ENCODE measurements around the gene PPP1R8.
A peak's percentile ranks its signal among the peaks of the same experiment; 100 is the strongest.
"Not testable (repeated sequence)": the region's sequence is repeated elsewhere in the genome, so short reads cannot be mapped to it uniquely, and the experiment has no call there.

PPP1R8 gene

DNA sequence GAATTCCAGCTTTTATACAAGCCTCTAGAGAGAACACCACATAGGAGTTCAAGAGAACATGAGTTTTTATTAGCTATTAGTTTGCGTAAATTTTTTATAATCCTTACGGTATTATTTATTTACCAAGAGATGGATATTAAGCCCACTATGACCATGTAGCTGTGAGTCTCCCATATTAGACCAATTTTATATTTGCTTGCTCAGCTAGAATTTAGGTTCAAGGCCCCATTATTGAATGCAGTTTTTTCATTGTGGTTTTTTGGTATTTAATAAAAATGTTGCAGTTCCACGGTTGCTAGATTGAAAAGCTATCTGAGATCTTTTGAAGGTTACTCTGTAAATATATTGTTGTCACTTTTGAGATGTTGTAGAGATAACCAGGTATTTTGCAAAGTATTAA lies 2.9 kb downstream of the PPP1R8 start:
- DNase-seq: no peak

GRCh38 chr1:27835046-27835445 lies 4.5 kb downstream of the PPP1R8 start:
- DNase-seq: no peak

DNA sequence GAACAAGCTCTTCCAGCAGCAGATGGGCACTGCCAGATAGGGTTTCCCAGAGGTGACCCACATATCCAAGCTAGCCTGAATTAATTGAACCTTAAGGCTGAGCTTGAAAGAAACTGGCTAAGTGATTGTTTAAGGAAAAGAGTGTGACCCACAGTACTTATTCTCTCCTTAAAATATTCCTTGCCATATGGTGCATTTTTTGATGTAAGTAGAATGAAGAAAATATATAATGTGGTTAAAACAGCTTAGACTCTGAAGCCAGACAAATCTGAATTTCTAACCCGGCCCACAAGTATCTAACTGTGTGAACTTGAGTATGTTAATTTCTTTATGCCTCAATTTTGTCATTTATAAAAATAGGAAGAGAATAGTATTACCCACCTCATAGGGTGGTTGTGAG lies 4.9 kb downstream of the PPP1R8 start:
- no peak for DNase-seq

DNA sequence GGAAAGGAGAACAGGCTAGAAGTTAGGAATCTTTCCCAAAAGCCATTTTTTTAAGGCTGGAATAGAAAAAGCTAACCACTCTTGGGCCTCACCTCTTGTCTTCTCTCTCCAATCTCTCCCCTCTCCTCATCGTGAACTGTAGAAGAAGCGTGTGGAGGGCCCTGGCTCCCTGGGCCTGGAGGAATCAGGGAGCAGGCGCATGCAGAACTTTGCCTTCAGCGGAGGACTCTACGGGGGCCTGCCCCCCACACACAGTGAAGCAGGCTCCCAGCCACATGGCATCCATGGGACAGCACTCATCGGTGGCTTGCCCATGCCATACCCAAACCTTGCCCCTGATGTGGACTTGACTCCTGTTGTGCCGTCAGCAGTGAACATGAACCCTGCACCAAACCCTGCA lies 19.4 kb downstream of the PPP1R8 start:
- DNase-seq: no peak

DNA sequence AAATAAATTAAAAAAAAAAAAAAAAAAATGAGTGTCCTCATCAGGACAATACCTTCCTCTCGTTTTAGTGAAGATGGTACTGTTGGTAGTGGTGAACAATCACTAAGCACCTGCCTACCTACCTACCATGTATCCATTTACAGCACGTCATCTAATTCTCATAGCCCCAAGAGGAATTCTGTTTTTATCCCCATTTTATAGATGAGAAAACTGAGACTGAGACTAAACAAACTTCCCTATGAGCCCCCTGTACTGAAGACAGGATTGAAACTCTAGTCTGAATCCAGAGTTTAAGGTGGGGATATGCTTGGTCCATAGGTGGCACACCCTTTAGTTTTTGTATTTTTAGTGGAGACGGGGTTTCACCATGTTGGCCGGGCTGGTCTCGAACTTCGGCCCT lies 24.5 kb downstream of the PPP1R8 start:
- DNase-seq: no peak

GRCh38 chr1:27856561-27857343 lies 26.2 kb downstream of the PPP1R8 start:
- no peak for DNase-seq

- not testable (repeated sequence) for DNase-seq
Observed at GRCh38 chr1:27857552-27857951, 27.0 kb downstream of the PPP1R8 start.

DNA sequence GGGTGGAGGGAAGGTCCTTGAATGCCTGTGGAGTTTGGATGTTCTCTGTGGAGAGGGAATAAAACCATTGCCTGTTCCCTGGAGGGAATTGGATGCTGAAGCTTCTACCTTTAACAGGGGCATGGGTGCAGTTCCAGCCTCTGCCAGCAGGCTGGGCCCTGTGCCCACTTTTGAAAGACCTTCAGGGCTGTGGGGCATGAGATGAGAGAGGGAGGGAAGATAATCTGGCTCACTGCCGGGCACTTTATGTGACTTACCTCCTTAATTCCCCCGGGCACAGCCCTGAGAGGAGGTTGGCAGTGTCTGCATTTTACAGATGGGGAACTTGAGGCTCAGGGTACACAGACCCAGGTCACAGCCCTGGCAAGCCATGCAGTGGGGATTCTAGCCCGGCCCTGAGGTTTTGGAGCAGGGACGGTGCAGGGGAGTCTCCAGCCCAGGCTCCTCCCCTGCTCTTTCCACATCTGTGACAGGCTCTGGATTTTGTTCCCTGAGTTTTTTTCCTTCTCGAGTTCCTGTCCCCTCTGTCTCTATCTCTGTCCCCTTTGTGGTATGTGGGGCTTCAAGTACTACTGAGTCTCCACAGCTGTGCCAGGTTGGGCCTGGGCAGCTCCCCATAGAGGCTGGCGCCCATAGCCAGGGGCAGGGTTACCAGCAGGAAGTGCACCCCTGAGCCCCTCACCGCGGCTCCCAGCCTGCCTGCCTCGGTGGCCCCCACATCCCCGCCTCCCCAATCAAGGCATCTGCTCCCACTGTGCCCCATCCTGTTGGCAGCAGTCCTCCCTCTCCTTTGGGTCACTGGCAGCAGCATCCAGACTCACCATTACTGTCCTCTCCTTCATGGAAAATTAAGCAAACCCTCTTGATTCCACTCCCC lies 27.7 kb downstream of the PPP1R8 start:
- peak; percentile 75 for DNase-seq

- DNase-seq: no peak
Observed at GRCh38 chr1:27858949-27859576, 28.5 kb downstream of the PPP1R8 start.

- no peak for DNase-seq
Observed at GRCh38 chr1:27861436-27861835, 30.9 kb downstream of the PPP1R8 start.

DNA sequence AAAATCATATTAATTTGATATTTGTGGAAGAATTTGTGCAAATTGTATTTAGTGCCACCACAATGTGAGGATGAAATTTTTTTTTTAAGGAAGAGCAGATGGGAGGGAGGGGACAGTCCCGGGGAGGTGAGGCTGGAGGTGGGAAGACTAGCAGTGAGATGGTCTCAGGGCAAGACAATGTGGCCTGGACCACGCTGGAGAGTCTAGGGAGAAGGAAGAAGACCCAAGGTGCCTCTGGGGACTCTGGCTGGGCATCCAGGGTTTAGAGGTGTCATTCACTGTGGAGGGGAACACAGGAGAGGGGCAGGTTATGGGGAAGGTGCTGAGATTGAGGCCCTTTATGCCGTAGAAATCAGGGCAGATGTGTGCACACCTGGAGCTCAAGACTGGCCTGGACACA lies 31.4 kb downstream of the PPP1R8 start:
- DNase-seq: no peak

- DNase-seq: no peak
Observed at GRCh38 chr1:27862671-27863537, 32.3 kb downstream of the PPP1R8 start.

- DNase-seq: no peak
Observed at GRCh38 chr1:27863538-27863915, 32.9 kb downstream of the PPP1R8 start.

- no peak for DNase-seq
Observed at GRCh38 chr1:27864264-27864895, 33.8 kb downstream of the PPP1R8 start.

GRCh38 chr1:27865821-27866220 lies 35.2 kb downstream of the PPP1R8 start:
- DNase-seq: no peak

GRCh38 chr1:27868556-27868931 lies 38.0 kb downstream of the PPP1R8 start:
- DNase-seq: no peak

DNA sequence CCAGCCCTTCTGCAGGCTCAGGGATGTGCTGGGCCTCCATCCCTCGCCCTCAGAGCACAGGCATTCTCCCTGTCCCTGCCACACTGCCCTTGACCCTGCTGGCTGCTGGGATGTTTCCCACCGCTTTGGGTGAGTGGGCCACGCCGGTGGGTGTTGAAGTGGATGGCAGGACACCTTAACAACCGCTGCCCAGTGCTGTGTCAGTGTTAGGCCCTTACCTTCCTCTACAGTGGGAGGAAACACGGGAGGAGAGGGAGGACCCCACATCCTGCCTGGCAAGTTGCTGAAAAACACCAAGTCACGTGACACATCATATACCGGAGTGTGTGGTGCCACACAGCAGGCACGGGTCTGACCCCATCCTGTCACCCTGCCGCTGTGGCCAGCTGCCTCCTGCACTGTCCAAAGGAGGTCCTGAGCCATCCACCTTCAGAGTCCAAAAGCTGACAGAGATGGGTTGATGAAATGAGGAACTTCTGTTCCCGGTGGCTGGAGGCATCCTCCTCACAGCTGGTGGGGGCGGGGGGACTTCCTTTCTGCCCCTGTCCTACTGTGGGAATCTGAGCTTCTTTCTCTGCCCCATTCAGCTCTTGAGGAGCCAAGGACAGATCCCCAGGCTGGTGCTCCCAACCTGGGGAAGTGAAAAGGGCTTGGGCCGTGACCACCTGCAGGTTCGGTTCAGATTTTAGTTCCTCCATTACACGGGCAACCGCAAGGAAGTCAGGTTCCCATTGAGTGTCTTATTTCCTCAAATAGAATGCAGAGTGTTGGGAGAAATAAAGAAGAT lies 38.5 kb downstream of the PPP1R8 start:
- peak; percentile 71 for DNase-seq

DNA sequence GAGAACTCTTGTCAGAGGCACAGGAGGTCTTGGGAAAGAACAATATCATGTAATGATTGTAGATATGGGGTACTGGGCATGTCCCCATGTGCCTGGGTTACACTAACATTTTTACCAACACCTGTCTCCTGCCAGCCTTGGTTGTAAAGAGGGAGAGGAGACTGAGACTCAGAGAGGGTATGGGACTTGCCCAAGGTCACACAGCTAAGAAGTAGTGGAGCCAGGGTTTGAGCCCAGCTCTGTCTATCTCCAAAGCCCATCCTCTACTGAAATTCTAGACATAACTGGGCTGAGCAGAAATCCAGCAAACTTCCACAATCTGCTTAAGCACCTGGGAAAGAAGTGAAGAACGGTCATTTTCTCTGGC lies 39.1 kb downstream of the PPP1R8 start:
- DNase-seq: no peak

DNA sequence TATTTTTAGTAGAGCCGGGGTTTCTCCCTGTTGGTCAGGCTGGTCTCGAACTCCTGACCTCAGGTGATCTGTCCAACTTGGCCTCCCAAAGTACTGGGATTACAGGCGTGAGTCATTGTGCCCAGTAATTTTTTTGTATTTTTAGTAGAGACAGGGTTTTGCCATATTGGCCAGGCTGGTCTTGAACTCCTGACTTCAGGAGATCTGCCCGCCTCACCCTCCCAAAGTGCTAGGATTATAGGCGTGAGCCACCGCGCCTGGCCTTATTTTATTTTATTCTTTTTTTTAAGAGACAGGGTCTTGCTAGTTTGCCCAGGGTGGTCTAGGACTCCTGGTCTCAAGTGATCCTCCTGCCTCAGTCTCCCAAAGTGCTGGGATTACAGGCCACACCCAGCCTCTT lies 40.5 kb downstream of the PPP1R8 start:
- not testable (repeated sequence) for DNase-seq

GRCh38 chr1:27872059-27872801 lies 41.6 kb downstream of the PPP1R8 start, which contains the start of gene THEMIS2:
Gene THEMIS2, plus strand, starts transcription at chr1:27872544. Its CDS starts 28 bp downstream, at chr1:27872572.
- peak; percentile 73 for DNase-seq

All from activated effector memory CD4-positive, alpha-beta T cell treated with Interleukin-2 at 50 U/mL for 16 hours (primary cell).